AG10803 (cell line): ENCODE results near the gene CYP11A1.
A peak's percentile ranks its signal among the peaks of the same experiment; 100 is the strongest.

Source experiments
- DNase-seq: peaks from one replicate; pipeline ENCODE4 v3.0.0; 2010; ENCODE audit warnings: low read depth
- H3K4me3 ChIP-seq: 2 replicates; pipeline ENCODE4 v1.5.1; 2011; ENCODE audit warnings: mild to moderate bottlenecking, low read length, control low read depth
- CTCF ChIP-seq: conservative IDR thresholded peaks from 2 replicates; pipeline ENCODE4 v1.5.1; 2011; ENCODE audit warnings: mild to moderate bottlenecking, low read length, control low read depth, inconsistent platforms

CYP11A1 gene

DNA sequence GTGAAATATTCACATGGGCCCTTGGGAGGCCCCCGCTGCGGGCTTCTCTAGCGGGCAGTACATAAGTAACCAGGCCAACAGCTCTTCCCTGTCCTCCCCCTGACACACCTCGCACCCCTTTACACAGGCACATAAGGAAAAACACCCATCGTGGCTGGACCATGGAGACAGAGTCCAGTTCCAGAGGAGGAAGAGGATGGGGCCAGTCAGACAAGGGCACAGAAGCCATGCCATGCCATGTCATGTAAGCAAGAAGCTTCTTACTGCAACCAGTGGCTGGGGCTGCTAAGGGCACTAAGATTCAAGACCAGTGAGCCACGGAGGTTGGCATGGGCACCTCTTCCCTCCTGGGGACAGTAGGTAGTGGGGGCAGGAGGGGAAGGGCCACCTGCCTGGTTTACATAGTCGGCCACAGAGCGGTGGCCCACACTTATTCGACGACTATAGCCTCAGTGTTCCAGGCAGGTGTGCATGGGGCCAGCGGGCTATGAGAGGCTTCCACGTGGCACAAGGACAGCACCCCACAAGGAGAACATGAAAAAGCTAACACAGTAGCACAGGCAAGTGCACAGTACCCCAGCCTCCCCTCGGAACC lies 5.7 kb upstream of the CYP11A1 start:
- H3K4me3 ChIP-seq = no peak overlapping the region
- no peak for TF ChIP-seq CTCF
- no peak for DNase-seq

DNA sequence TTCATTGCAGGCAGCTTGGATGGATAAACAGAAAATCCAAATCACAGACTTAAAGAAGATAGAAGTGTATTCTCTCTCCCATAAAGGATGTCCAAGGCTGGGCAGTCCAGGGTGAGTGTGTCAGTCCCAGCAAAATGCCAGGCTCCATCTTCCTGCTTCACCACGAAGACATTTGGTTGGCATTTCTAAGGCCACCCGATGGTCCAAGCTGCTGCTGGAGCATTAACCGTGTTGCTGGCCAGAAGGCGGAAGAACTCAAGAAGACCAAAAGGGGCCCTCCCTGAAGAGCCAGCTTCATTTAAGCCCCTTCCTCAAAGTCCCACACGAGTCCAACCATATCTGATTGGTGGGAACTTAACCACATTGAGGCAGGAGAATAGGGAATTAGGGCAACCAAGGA lies 3.0 kb upstream of the CYP11A1 start:
- H3K4me3 ChIP-seq = no peak overlapping the region
- no peak for DNase-seq
- TF ChIP-seq CTCF = no peak

DNA sequence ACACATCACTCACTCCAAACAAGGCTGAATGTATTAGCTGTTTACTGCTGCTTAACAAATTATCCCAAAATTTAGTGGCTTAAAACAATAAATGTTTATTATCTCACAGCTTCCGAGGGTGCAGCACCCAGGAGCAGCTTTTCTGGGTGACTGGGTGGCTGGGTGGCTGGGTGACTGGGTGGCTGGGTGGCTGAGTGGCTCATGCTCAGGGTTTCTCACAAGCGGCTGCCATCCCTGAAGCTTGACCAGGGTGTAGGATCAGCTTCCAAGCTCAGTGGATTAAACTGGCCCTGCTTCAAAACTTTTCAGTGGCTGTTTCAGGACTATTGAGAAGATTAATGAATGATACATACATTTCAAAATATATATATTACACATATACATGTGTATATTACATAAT lies 2.3 kb upstream of the CYP11A1 start:
- no peak for DNase-seq
- no peak for TF ChIP-seq CTCF
- H3K4me3 ChIP-seq = no peak overlapping the region

GRCh38 chr15:74369084-74369745 lies 1.8 kb upstream of the CYP11A1 start:
- no peak overlapping the region for H3K4me3 ChIP-seq
- no peak for TF ChIP-seq CTCF
- DNase-seq = no peak

DNA sequence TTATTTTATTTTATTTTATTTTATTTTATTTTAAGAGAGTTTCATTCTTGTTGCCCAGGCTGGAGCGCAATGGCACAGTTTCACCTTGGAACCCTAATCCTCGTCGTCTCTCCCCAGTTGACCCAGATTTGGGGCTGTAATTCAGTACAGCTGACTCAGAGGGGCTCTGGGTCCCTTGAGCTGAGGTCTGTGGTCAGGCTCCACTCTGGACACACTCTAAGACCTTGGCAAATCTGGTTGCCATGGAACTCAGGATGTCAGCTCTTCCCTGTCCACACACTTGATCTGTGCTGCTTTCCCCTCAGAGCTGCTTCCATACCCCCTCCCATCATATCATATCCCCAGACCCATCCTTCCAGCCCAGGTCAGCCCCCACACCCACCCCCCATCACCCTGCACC lies 675 bp upstream of the CYP11A1 start:
- no peak overlapping the region for H3K4me3 ChIP-seq
- TF ChIP-seq CTCF = no peak
- no peak for DNase-seq

GRCh38 chr15:74365598-74366445 lies 1.6 kb downstream of the CYP11A1 start:
- peak overlapping the region; percentile 64 for H3K4me3 ChIP-seq
- peak; percentile 67 for DNase-seq
- TF ChIP-seq CTCF = no peak
